Right atrium auricular region (tissue), 2 donors: ENCODE measurements around the gene PSAT1. TPM values are rescaled to one million over a fixed set of nuclear protein-coding genes. Genes with fewer than 3 reads are reported as not detected.

ENCODE experiments used
- DNase-seq: peaks from one replicate; pipeline ENCODE4 v3.0.0-alpha.2; 2019; ENCODE audit warnings: low spot score
- H3K27ac ChIP-seq, 2 donors: fragments of 200-600 bp; sonication (generic); 1 replicate in 1 of 2; 2 replicates in 1 of 2; pipeline ENCODE4 v1.5.1; 2016 to 2019
- H3K27me3 ChIP-seq, 2 donors: fragments of 200-600 bp; sonication (generic); one replicate each; pipeline versions ENCODE4 v1.5.1 to v1.6.0; 2017 to 2019
- H3K36me3 ChIP-seq: fragments of 200-600 bp; sonication (generic); one replicate; pipeline ENCODE4 v1.5.1; 2016
- H3K4me1 ChIP-seq, 2 donors: fragments of 200-600 bp; sonication (generic); one replicate each; pipeline versions ENCODE4 v1.5.1 to v1.6.0; 2017 to 2019
- H3K4me3 ChIP-seq, 2 donors: fragments of 200-600 bp; sonication (generic); 1 replicate in 1 of 2; 2 replicates in 1 of 2; pipeline ENCODE4 v1.5.1; 2017 to 2019; ENCODE audit warnings: mild to moderate bottlenecking in 1 of 2, moderate library complexity in 1 of 2
- H3K9me3 ChIP-seq, 2 donors: fragments of 200-600 bp; sonication (generic); one replicate each; pipeline ENCODE4 v1.5.1; 2019
- total RNA-seq, 2 donors: library from RNA; depleted of rRNA; stranded (reverse); fragments of >200 nt; gene quantifications; one replicate each; pipeline ENCODE4 v1.1.0, GENCODE V29; 2016
- TF ChIP-seq, protein P1 (sequence below), 2 donors: fragments of 200-600 bp; sonication (generic); IDR thresholded peaks; one replicate each; pipeline ENCODE4 v1.5.1; 2019; ENCODE audit warnings: antibody characterized with exemption in 2 of 2

PSAT1 gene
- total RNA-seq, 2 donors from 2014 or later, result 0.31 to 0.78 TPM

DNA sequence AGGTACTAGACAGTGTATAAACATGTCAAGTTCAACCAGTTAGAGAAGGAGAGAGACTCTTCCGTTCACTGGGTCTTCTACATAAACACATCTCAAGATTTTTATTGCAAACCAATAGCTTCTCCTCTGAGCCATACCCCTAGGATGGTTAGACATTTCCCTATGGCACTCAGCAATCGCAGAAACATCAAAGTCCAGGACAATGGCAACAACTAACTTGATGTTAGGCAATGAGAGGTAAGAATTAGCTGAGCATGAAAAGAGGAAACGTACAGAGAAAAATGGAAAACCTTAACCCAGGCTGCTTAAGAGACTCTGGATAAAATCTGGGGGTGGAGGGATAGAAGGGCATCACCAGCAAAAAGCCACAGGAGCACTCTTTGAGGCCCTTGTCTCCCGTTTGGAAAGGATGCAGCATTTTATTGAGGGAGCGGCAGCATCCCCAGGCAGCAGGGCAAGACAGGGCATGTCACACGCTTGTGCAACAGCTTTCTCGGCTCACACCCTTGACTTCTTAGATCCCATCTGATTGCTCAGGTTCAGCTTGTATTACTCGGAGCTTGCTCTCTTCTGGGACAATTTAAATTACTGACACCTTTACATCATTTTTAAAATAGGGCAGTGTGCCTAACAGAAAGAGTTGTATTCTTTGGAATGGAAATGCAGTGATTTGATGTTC, 8.6 kb upstream of the PSAT1 start:
- H3K4me3 ChIP-seq, result no peak overlapping the region
- H3K4me1 ChIP-seq, result no peaks in the 10 kb centered on the region
- H3K9me3 ChIP-seq, result no peaks in the 10 kb centered on the region
- H3K27me3 ChIP-seq, result no peaks in the 10 kb centered on the region
- H3K36me3 ChIP-seq, result no peaks in the 10 kb centered on the region
- no peak for DNase-seq
- TF ChIP-seq, protein P1, sequence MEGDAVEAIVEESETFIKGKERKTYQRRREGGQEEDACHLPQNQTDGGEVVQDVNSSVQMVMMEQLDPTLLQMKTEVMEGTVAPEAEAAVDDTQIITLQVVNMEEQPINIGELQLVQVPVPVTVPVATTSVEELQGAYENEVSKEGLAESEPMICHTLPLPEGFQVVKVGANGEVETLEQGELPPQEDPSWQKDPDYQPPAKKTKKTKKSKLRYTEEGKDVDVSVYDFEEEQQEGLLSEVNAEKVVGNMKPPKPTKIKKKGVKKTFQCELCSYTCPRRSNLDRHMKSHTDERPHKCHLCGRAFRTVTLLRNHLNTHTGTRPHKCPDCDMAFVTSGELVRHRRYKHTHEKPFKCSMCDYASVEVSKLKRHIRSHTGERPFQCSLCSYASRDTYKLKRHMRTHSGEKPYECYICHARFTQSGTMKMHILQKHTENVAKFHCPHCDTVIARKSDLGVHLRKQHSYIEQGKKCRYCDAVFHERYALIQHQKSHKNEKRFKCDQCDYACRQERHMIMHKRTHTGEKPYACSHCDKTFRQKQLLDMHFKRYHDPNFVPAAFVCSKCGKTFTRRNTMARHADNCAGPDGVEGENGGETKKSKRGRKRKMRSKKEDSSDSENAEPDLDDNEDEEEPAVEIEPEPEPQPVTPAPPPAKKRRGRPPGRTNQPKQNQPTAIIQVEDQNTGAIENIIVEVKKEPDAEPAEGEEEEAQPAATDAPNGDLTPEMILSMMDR (IDR thresholded peaks at IDR 0.05), result no peak
- H3K27ac ChIP-seq, result no peak overlapping the region

DNA sequence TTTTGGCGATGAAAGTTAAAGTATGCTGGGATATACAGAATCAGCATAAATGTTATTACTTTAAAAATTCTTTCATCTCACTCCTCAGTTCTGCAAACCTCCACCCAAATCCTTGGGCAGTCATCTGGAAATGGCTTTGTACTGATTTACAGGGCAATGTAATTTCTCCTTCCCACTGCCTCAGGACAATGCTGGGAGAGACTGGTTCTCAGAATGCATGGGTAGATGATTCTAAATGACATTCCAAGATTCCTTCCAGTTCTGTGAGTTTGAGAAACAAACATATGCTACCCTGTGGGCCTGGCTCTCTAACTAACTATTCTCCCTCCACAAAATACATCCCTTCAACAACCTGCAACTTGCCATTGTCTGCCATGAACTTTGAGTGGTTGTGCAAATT, 7.5 kb upstream of the PSAT1 start:
- no peaks in the 10 kb centered on the region for H3K4me1 ChIP-seq
- no peaks in the 10 kb centered on the region for H3K27me3 ChIP-seq
- no peaks in the 10 kb centered on the region for H3K36me3 ChIP-seq
- no peak overlapping the region for H3K4me3 ChIP-seq
- DNase-seq, result no peak
- no peaks in the 10 kb centered on the region for H3K9me3 ChIP-seq
- no peak overlapping the region for H3K27ac ChIP-seq
- TF ChIP-seq, protein P1 (IDR thresholded peaks at IDR 0.05), result no peak

DNA sequence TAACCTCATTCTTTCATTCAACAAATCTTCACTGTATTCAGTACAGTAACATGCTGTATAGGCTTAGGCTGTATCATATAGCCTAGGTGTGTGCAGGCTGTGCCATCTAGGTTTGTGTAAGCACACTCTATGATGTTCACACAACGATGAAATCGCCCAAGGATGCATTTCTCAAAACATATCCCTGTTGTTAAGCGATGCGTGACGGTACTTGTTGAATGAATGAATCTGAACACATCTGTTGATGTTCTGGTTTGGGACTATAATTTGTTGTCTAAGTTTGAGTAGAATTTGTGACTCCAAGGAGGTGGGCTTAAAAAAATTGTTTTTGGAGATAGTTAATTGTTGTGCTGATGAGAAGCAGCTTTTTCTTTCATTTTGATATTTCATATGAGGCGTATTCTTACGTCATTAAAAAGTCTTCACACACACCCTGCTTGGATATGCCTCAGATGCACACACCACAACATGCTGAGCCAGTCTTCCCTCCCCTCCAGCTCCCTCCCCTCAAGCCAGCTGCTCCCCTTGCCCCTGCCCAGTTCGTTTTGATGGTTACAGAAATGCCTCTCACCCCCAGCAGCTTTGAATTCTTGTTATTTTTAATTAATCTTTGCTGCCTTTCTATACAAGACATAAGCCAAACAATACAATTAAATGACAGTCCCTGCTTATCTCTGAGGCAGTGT, 5.5 kb upstream of the PSAT1 start:
- no peaks in the 10 kb centered on the region for H3K36me3 ChIP-seq
- H3K27ac ChIP-seq, result no peak overlapping the region
- peak; percentile 32 for DNase-seq
- TF ChIP-seq, protein P1 (IDR thresholded peaks at IDR 0.05), result no peak
- no peaks in the 10 kb centered on the region for H3K9me3 ChIP-seq
- peaks cover 0 to 4% of the 10 kb centered on the region in 2 donors for H3K4me1 ChIP-seq
- H3K27me3 ChIP-seq, result no peaks in the 10 kb centered on the region
- no peak overlapping the region for H3K4me3 ChIP-seq

DNA sequence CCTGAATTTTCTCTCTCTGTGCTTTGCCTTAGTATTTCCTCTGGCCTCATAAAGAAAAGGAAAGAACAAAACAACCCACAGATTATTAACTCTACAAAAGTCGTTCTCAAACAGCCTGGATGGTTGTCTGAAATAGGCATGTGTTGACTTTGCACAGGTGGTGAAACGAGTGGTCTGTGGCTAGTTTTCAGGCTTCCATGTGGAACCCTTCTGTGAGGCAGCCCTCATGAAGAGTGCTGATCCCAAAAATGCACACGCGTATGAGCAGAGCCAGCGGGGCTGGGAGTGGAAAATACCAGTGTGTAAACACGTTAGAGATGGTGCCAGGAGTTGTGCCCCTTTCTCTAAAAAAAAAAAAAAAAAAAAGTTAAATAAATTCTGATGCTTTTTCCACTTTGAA, 4.9 kb upstream of the PSAT1 start:
- Histone ChIP-seq H3K27ac (no peak overlapping the region), H3K4me3 (no peak overlapping the region), H3K9me3 (no peaks in the 10 kb centered on the region), H3K4me1 (peaks cover 0 to 10% of the 10 kb centered on the region in 2 donors), H3K27me3 (no peaks in the 10 kb centered on the region), H3K36me3 (no peaks in the 10 kb centered on the region)
- TF ChIP-seq, protein P1 (IDR thresholded peaks at IDR 0.05), result no peak
- peak; percentile 57 for DNase-seq

DNA sequence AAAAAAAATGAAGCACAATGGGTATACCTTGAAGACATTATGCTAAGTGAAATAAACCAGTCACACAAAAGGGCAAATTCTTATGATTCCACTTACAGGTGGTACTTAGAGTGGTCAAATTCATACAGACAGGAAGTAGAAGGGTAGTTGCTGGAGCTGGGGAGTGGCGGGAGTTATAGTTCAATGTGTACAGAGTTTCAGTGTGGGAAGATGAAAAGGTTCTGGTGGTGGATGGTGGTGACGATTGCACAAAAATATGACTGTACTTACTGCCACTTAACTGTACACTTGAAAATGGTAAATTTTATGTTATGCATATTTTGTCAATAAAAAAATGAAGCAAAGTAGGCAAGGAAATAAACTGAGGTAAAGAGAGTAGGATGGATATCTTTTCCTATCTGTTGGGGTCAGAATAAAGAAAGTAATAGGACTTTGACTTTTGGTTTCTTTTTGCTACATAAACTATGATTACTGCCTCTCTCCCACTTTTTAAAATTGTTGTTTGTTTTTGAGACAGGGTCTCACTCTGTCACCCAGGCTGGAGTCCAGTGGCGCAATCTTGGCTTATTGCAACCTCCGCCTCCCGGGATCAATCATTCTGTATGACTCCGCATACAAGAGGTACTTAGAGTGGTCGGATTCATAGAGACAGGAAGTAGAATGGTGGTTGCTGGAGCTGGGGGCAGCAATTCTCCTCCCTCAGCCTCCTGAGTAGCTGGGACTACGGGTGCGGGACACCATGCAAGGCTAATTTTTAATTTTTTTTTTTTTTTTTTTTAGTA, 4.0 kb upstream of the PSAT1 start:
- TF ChIP-seq, protein P1 (IDR thresholded peaks at IDR 0.05), result no peak
- peaks cover 0 to 19% of the 10 kb centered on the region in 2 donors for H3K4me1 ChIP-seq
- no peak for DNase-seq
- no peak overlapping the region for H3K27ac ChIP-seq
- H3K27me3 ChIP-seq, result no peaks in the 10 kb centered on the region
- H3K9me3 ChIP-seq, result no peaks in the 10 kb centered on the region
- H3K4me3 ChIP-seq, result no peak overlapping the region
- no peaks in the 10 kb centered on the region for H3K36me3 ChIP-seq
